Superior temporal gyrus (tissue), 1 donor: Measurements from ENCODE around the gene PCTP.

ENCODE experiments used
- DNase-seq: peaks from one replicate; pipeline ENCODE4 v3.0.0-alpha.2; 2016; ENCODE audit errors: extremely low spot score

The PCTP gene

GRCh38 chr17:55794725-55795482, 44.1 kb downstream of the PCTP start:
- no peak for DNase-seq

DNA sequence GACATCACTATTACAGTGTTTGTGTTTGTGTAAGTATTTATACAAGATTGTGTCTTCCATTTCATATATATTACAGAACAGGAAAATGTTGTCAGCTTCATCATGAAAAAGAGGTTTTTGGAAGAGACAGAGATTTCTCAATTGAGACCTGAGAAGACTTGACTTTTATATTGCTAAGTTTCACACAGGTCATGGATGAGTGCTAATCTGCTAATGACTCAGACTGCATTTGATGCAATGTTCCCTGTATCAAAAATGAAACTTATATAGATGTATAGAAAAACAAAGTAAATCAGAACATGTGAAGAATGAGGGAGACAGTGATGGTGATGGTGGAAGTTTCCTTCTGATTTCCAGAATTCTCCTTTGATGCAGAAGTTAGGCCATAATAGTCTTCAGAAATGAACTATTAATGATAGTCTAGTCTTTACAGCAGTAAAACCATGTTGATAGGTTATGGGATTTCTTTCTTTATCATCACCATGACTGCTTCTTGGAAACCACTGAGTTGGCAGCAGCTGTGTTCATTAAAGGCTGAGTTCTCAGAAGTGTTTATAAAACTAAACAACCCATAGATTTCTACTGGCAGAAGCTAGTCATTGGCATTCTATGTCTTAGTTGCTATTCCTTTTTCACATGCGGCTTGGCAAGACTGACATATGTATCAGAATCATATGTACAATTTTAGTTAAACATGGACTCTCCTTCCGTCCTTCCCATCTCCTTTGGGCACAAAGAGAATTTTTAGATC, 56.1 kb downstream of the PCTP start:
- DNase-seq, result no peak

- DNase-seq, result no peak
These were observed 60.7 kb downstream of the PCTP start for GRCh38 chr17:55811536-55811935.

DNA sequence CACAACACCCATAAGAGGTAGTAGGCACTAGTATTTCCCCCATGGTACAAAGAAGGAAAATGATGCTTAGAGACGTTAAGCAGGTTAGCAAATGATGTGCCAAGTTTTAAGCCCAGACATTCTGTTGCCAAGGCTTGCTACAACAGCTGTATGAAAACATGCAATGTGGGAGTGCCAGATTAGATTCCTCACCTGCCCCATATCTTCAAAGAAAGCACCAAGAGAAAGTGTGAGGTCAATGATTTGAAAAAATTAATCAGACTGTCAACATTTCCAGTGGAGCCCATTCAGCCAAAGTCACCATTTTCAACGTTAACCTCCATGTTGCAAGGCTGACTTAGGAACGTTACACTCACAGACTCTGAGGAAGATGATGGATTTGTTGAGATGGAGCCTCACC, 61.5 kb downstream of the PCTP start:
- DNase-seq, result no peak

DNA sequence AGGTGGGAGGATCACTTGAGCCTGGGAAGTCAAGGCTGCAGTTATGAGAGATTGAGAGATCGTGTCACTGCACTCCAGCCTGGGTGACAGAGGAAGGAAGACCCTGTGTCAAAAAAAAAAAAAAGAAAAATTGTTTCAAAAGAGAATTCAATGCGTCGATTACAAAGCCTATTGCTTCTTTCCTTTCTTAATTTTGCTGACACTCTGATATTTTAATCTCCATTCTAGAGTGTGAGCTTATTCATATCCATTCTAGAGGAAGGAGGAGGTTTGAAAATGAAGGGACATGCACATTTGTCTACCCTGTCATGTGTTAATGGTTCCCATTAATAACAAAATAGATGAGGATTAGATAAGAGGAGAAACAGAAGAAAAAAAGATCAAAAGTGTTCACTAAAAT, 63.1 kb downstream of the PCTP start:
- DNase-seq, result no peak

DNA sequence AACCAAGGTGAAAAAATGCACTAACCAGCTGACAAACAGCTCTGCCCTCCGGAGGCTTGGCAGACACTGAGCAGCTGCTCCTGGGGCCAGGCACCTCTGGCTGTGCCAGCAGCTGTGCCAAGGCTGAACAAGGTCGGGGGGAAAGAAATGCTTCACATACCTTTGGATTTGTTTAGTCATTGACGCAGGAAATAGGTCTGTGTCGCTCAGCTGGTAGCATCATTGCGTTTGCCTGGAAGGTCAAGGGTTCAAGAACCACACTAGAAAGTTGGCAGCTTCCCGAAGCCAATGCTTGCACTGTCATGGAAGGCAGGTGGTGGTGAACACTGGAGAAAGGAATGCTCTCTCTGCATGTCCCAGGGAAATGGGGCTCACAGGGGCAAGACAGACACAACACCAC, 63.5 kb downstream of the PCTP start:
- no peak for DNase-seq

GRCh38 chr17:55816532-55817396, 65.9 kb downstream of the PCTP start:
- no peak for DNase-seq

- no peak for DNase-seq
These were observed 66.5 kb downstream of the PCTP start for GRCh38 chr17:55817397-55817709.

DNA sequence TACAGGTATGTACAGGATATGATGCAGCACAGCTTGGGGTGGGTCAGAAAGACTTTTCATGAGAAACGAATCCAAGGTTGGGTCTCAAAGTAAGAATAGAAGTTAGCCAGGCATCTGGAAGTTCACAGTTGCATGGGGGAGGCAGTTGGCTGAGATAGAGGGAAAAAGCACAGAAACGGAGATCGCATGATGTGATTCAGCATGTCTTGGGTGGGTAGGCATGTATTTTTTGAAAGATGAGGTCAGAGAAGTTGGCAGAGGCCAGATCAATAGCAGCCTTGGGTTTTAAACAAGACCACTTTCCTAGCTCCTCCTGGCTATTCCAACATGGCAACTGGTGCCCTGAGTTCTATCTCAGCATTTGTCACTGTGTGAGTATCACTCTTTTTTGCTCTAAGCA, 67.2 kb downstream of the PCTP start:
- no peak for DNase-seq

- no peak for DNase-seq
These were observed 67.9 kb downstream of the PCTP start for GRCh38 chr17:55818451-55819375.

GRCh38 chr17:55820675-55821074, 69.8 kb downstream of the PCTP start:
- DNase-seq, result no peak

DNA sequence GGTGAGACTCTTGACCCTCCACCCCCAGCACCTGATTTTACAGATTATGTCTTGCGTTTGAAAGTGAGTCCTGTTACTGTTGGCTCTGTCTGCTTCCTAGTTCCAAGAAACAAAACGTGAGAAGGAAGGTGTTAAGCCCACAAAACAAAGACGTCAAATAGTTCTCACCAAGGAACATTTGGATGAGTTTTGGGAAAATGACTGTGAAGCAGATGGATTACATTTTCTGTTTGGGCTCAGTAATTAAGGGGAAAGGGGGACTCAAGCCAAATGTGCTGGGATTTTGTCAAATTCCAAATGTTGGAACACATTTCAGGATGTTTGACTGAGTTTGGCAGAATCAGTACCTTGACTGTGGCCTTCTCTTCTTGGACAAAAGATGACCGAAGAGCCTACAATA, 71.2 kb downstream of the PCTP start:
- no peak for DNase-seq

DNA sequence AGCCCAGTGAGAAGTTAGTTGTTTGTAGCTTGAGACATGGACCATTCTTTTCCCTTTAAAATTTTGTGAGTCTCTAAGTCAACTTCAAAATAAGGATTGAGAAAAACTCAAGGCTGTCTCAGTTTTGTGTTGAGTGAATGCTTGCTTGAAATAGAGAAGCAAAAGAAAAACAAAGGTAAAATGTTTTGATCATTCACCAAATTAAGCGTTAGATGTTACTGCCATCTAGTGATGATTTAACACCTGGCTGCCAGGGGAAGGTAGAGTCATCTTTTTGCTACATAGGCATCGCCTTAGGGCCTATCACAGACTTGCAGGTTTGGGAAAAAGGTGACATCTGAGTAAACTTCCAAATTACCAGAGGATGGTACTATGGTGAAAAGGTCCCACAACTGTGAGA, 74.4 kb downstream of the PCTP start:
- DNase-seq, result no peak
